HG02885 (cell line): ENCODE results near the gene CDK2.
"Not testable (repeated sequence)": the region's sequence is repeated elsewhere in the genome, so short reads cannot be mapped to it uniquely, and the experiment has no call there.

Experiments used
- ATAC-seq: cut with Tn5 transposase; IDR thresholded peaks from one replicate; pipeline ENCODE4 v1.9.1; 2021; ENCODE audit warnings: mild to moderate bottlenecking; ENCODE audit not compliant: unreplicated experiment, poor library complexity

The CDK2 gene

DNA sequence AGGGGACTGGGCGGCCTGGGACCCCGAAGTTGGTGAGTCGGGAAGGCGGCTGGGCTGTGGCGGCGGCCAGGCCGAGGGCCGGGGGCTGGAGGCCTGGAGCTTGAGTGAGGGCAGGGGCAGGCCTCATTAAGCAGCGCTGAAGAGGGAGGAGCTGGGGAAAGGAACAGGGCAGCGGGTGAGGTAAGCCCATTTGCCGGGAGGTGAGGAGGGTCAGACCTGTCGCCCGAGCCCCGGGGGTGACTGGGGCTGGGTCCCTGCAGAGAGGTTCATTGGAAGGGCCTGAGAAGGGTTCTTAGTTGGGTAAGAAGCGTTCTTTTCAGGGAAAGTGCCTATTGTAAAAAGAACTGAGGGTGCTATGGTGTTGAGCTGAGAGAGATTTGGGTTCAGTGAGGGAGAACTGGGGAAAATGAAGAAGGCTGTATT, 7.7 kb downstream of the CDK2 start:
- ATAC-seq: peak; percentile 17

- no peak for ATAC-seq
Measured at GRCh38 chr12:55978393-55978792, 11.8 kb downstream of the CDK2 start.

DNA sequence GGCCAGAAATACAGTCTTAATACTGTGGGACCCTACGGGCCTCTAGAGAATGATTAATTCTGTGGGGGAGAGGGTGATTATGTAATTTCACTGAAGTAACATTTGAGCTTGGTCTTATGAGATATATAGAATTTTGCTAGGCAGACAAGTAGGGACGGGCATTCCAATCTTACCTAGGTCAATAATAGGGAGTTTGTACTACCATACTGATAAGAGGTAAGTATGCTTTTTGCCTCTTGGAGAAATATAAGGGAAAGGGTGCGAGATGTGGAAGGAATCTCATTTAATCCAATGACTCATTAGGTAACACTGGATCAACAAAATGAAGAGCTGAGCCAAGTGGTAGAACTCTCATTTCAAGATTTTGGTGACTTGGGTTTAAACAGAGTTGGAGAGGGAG, 12.4 kb downstream of the CDK2 start:
- ATAC-seq: no peak

DNA sequence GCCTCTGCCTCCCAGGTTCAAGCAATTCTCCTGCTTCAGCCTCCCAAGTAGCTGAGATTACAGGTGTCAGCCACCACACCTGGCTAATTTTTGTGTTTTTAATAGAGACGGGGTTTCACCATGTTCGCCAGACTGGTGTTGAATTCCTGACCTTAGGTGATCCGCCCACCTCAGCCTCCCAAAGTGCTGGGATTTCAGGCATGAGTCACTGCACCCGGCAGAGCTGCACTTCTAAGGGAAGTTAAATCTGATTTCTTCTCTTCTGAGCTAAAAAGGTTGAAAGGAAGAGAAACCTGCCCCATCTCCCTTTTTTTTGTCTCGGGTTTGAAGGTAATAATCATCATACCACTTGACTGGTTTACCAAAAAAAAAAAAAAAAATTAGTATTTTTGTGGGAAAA, 15.3 kb downstream of the CDK2 start:
- ATAC-seq: not testable (repeated sequence)

- ATAC-seq: peak; percentile 82
Measured at GRCh38 chr12:55982319-55982936, 15.8 kb downstream of the CDK2 start.

DNA sequence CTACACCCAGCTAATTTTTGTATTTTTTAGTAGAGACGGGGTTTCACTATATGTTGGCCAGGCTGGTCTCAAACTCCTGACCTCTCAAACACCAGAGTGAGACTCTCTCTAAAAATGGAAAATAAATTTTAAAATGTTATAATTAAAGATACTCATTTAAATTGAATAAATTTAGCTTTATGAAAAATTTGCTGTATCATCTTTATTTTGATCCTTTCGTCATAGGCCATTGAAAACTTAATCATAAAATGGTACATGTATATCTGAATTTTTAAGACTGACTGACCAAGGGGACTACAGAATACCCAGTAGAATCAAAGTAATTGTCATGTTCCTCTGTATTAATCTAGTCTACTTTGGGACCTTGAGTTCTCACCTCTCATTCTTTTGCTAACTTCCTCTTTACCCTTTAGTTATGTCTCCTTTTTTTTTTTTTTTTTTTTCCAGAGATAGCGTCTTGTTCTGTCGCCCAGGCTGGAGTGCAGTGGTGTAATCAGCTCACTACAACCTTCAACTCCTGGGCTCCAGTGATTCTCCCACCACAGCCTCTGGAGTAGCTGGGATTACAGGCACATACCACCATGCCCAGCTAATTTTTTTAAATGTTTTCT, 16.7 kb downstream of the CDK2 start:
- no peak for ATAC-seq

DNA sequence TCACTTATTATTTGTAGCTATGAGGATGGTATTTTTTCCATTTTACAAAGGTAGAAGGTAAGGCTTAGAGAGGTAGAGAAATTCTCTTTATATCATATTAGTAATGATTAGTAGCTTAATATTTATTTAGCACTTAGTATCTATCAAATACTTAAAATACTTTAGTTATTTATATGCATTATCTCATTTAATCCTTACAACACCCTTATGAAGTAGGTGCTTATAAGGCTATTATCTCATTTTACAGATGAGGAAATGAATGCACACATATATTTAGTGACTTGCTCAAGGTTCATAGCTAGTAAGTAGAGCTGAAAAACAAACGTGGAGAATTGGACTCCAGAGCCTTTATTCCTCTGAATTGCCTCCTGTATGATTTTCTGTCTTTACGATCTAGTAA, 18.2 kb downstream of the CDK2 start:
- no peak for ATAC-seq

GRCh38 chr12:55985341-55985740, 18.7 kb downstream of the CDK2 start:
- no peak for ATAC-seq

DNA sequence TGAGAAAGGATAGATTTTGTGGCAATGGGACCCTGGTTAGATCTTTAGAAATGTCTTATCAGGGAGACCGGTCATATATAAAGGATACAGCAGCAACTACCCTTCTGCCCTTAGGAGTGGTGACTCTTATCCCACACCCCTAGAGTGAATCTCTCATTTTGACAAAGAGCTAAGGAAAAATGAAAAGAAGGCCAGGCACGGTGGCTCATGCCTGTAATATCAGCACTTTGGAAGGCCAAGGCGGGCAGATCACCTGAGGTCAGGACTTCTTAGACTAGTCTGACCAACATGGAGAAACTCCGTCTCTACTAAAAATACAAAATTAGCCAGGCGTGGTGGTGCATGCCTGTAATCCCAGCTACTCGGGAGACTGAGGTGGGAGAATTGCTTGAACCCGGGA, 19.3 kb downstream of the CDK2 start:
- ATAC-seq: not testable (repeated sequence)

- ATAC-seq: no peak
Measured at GRCh38 chr12:55991110-55991509, 24.5 kb downstream of the CDK2 start.

GRCh38 chr12:55993230-55993853, 26.7 kb downstream of the CDK2 start:
- no peak for ATAC-seq

- no peak for ATAC-seq
Measured at GRCh38 chr12:55995366-55995765, 28.7 kb downstream of the CDK2 start.

- ATAC-seq: no peak
Measured at GRCh38 chr12:55996201-55996714, 29.6 kb downstream of the CDK2 start.

DNA sequence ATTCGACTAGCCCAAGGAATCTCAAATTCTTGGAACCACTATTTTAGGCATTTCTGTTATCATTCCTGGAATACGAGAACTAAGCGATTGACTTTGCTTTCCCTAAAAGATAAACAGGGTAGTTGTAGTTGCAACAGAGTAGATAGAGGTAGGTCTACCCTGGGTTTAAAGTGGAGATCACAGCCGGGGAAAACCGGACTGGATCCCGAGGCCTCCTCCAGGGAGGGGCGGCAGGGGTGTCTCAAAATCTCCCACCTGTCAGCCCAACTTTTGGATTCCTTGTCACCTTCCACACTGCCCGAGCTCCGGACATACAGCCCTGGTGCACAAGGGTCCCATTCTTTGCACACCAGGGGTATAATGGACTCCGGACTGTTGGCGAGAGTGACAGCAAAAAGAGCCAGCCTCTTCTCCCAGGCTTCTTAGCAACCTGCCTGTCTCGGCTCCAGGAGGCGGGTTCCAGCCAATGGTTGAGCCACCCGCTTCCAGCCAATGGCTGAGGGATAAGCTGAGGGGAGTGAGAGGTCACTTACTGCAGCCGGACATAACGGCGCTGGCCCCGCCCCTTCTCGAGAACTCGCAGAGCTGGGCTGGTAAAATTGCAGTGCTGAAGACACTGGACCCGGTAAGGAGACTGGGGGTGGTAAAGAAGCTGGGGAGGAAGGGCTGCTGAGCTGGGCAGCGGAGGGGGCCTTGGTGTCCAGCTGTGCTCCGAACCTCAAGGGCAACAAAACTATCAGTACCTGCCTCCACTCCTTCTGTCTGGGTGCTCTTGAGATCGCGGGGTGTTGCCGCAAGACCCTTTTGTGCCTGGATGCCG, 30.3 kb downstream of the CDK2 start, which contains the start of gene SUOX:
SUOX (plus strand) TSS at position 562 of the 820 bp plus-strand sequence. CDS start 4,946 bp downstream, outside the sequence.
- ATAC-seq: peak; percentile 99

- no peak for ATAC-seq
Measured at GRCh38 chr12:55997535-55997859, 30.9 kb downstream of the CDK2 start.

DNA sequence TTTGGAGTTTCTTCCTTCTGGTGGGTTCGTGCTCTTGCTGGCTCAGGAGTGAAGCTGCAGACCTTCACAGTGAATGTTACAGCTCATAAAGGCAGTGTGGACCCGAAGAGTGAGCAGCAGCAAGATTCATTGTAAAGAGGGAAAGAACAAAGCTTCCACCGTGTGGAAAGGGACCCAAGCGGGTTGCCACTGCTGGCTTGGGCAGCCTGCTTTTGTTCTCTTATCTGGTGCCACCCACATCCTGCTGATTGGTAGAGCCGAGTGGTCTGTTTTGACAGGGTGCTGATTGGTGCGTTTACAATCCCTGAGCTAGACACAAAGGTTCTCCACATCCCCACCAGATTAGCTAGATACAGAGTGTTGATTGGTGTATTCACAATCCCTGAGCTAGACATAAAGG, 32.9 kb downstream of the CDK2 start:
- not testable (repeated sequence) for ATAC-seq

GRCh38 chr12:55999999-56000540, 33.4 kb downstream of the CDK2 start:
- not testable (repeated sequence) for ATAC-seq

GRCh38 chr12:56001487-56002100, 35.0 kb downstream of the CDK2 start:
- ATAC-seq: no peak

GRCh38 chr12:56003376-56003775, 36.7 kb downstream of the CDK2 start:
- not testable (repeated sequence) for ATAC-seq

DNA sequence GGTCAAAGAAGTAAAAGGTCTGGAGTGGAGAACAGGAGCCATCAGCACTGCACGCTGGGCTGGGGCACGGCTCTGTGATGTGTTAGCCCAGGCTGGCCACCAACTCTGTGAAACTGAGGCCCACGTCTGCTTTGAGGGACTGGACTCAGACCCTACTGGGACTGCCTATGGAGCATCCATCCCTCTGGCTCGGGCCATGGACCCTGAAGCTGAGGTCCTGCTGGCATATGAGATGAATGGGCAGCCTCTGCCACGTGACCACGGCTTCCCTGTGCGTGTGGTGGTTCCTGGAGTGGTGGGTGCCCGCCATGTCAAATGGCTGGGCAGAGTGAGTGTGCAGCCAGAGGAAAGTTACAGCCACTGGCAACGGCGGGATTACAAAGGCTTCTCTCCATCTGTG, 37.6 kb downstream of the CDK2 start:
- ATAC-seq: no peak
